Measurements from ENCODE around the gene ZDHHC20. TPM values are rescaled to one million over a fixed set of nuclear protein-coding genes. Genes with fewer than 3 reads are reported as not detected.
A peak's percentile ranks its signal among the peaks of the same experiment; 100 is the strongest.

ZDHHC20 gene
- total and polyA plus RNA-seq, 10 of the 15 experiments (the other 5 are each of a cell fraction or from before 2014, with no cell fraction given): 8.6 to 57.8 (median 41.7) TPM

DNA sequence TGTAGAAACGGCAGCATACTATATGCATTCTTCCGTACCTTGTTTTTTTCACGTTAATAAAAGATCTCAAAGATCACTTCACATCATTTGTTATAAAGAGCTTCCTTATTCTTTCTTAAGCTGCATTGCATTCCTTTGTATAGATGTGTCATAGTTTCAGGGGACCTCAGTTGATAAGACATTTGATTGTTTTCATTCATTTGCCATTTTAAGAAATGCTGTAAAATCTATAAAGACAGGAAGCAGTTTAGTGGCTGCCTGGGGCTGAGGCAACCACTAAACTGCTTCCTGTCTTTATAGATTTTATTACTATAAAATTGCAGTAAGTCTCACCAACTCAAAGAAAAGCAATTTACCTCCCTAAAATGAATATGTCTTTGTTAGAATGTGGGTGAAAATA, 59.4 kb downstream of the ZDHHC20 start:
- peaks cover 0 to 10% of the 10 kb centered on the region in 2 experiments; a peak in 2 of 4 replicates for H3K36me3 ChIP-seq (ENCODE audit: control insufficient read depth in 2 of 2, insufficient read depth in 2 of 2, low read length in 1 of 2)
- no peaks in the 10 kb centered on the region for H3K79me2 ChIP-seq (ENCODE audit: control insufficient read depth, insufficient read depth, low read length)
- no peaks in the 10 kb centered on the region for H4K20me1 ChIP-seq (ENCODE audit: control insufficient read depth, insufficient read depth)
- ChIA-PET CTCF (interaction anchor here (0.9 kb wide), 1 partner anchor 77 kb away, joined by 4 read pairs; no protein-coding TSS in a partner anchor), POLR2A (no interaction called here), SMC1A (ENCODE audit: uncharacterized antibody, unreplicated experiment) (interaction anchor here (0.9 to 1.0 kb wide), 3 partner anchors 10 to 102 kb away, joined by 3 read pairs; no protein-coding TSS in a partner anchor), RAD21 (ENCODE audit: unreplicated experiment) (no interaction called here)
- intact Hi-C loops (cut with micrococcal nuclease; ENCODE audit: unreplicated experiment): no loop called here
- H3K9ac ChIP-seq (ENCODE audit: control insufficient read depth, insufficient read depth, low read length): no peak overlapping the region
- BruUV-seq (replicated peaks): no TSS peak
- in situ Hi-C loops (cut with MboI): no loop called here
- no peak overlapping the region for H3K4me2 ChIP-seq (ENCODE audit: control insufficient read depth, insufficient read depth)
- H3K9me3 ChIP-seq (replicated peaks; ENCODE audit: control insufficient read depth, insufficient read depth, low read length): no peaks in the 10 kb centered on the region
- H2AFZ ChIP-seq (ENCODE audit: control insufficient read depth, low read depth, low read length): no peak overlapping the region
- no peak for ATAC-seq
- H3K27ac ChIP-seq (ENCODE audit: control insufficient read depth, insufficient read depth): no peak overlapping the region
- H3K4me1 ChIP-seq (ENCODE audit: control insufficient read depth, insufficient read depth, low read length): no peaks in the 10 kb centered on the region
- TF ChIP-seq MXI1 (IDR thresholded peaks at IDR 0.05; ENCODE audit: low read depth, low read length): no peak
- TF ChIP-seq BACH1 (IDR thresholded peaks at IDR 0.05; ENCODE audit: borderline replicate concordance): no peak
- no peak overlapping the region for H3K4me3 ChIP-seq
- H3K27me3 ChIP-seq (replicated peaks in 1 of 2; ENCODE audit: control insufficient read depth in 2 of 2, insufficient read depth in 2 of 2, low read length in 1 of 2): no peaks in the 10 kb centered on the region
- DNase-seq (ENCODE audit: low read depth, low spot score): no peak
- no peak for FAIRE-seq
- 97% methylated on average over 3 of the region's 3 CpGs for WGBS (ENCODE audit: insufficient coverage, insufficient replicate concordance, low lambda C conversion rate, missing lambda C conversion rate)

GRCh38 chr13:21395953-21396352, 63.1 kb downstream of the ZDHHC20 start:
- no TSS peak for BruUV-seq (replicated peaks)
- ChIA-PET SMC1A (ENCODE audit: uncharacterized antibody, unreplicated experiment) (no interaction called here), RAD21 (ENCODE audit: unreplicated experiment) (no interaction called here), POLR2A (no interaction called here), CTCF (no interaction called here)
- Histone ChIP-seq H3K9me3 (replicated peaks; ENCODE audit: control insufficient read depth, insufficient read depth, low read length) (no peaks in the 10 kb centered on the region), H4K20me1 (ENCODE audit: control insufficient read depth, insufficient read depth) (no peaks in the 10 kb centered on the region), H3K4me1 (ENCODE audit: control insufficient read depth, insufficient read depth, low read length) (no peaks in the 10 kb centered on the region), H2AFZ (ENCODE audit: control insufficient read depth, low read depth, low read length) (no peak overlapping the region), H3K27ac (ENCODE audit: control insufficient read depth, insufficient read depth) (no peak overlapping the region), H3K4me3 (no peak overlapping the region), H3K27me3 (replicated peaks in 1 of 2; ENCODE audit: control insufficient read depth in 2 of 2, insufficient read depth in 2 of 2, low read length in 1 of 2) (no peaks in the 10 kb centered on the region), H3K36me3 (ENCODE audit: control insufficient read depth in 2 of 2, insufficient read depth in 2 of 2, low read length in 1 of 2) (peaks cover 0 to 5% of the 10 kb centered on the region in 2 experiments; a peak in 2 of 4 replicates), H3K9ac (ENCODE audit: control insufficient read depth, insufficient read depth, low read length) (no peak overlapping the region), H3K79me2 (ENCODE audit: control insufficient read depth, insufficient read depth, low read length) (no peaks in the 10 kb centered on the region), H3K4me2 (ENCODE audit: control insufficient read depth, insufficient read depth) (no peak overlapping the region)
- intact Hi-C loops (cut with micrococcal nuclease; ENCODE audit: unreplicated experiment) (no loop called here), in situ Hi-C loops (cut with MboI) (no loop called here)
- 39% methylated on average over 3 of the region's 3 CpGs for WGBS (ENCODE audit: insufficient coverage, insufficient replicate concordance, low lambda C conversion rate, missing lambda C conversion rate)
- FAIRE-seq (no peak), DNase-seq (ENCODE audit: low read depth, low spot score) (no peak), ATAC-seq (no peak)
- no peak for TF ChIP-seq YY1 (IDR thresholded peaks at IDR 0.05; ENCODE audit: low read depth, low read length)
- TF ChIP-seq CREB1 (IDR thresholded peaks at IDR 0.05; ENCODE audit: low read depth): no peak
- TF ChIP-seq RUNX3 (IDR thresholded peaks at IDR 0.05; ENCODE audit: low read length): peak; percentile 57
- no peak for TF ChIP-seq SMAD1 (IDR thresholded peaks at IDR 0.05; ENCODE audit: low read depth, partially characterized antibody)
- TF ChIP-seq, protein P1, sequence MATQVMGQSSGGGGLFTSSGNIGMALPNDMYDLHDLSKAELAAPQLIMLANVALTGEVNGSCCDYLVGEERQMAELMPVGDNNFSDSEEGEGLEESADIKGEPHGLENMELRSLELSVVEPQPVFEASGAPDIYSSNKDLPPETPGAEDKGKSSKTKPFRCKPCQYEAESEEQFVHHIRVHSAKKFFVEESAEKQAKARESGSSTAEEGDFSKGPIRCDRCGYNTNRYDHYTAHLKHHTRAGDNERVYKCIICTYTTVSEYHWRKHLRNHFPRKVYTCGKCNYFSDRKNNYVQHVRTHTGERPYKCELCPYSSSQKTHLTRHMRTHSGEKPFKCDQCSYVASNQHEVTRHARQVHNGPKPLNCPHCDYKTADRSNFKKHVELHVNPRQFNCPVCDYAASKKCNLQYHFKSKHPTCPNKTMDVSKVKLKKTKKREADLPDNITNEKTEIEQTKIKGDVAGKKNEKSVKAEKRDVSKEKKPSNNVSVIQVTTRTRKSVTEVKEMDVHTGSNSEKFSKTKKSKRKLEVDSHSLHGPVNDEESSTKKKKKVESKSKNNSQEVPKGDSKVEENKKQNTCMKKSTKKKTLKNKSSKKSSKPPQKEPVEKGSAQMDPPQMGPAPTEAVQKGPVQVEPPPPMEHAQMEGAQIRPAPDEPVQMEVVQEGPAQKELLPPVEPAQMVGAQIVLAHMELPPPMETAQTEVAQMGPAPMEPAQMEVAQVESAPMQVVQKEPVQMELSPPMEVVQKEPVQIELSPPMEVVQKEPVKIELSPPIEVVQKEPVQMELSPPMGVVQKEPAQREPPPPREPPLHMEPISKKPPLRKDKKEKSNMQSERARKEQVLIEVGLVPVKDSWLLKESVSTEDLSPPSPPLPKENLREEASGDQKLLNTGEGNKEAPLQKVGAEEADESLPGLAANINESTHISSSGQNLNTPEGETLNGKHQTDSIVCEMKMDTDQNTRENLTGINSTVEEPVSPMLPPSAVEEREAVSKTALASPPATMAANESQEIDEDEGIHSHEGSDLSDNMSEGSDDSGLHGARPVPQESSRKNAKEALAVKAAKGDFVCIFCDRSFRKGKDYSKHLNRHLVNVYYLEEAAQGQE (IDR thresholded peaks at IDR 0.05; ENCODE audit: low read depth, low read length): no peak
- no peak for TF ChIP-seq SKIL (IDR thresholded peaks at IDR 0.05; ENCODE audit: low read depth, poor library complexity, severe bottlenecking)
- TF ChIP-seq PBX3 (IDR thresholded peaks at IDR 0.05; ENCODE audit: insufficient replicate concordance, low read depth, low read length): no peak
- 0 out of 2 replicates have a peak, but pooled peaks have one; percentile 47 for TF ChIP-seq TCF7 (IDR thresholded peaks at IDR 0.05; ENCODE audit: borderline replicate concordance)
